Fibroblast of lung (primary cell): Measurements from ENCODE around the gene ZBTB16. TPM values are rescaled to one million over a fixed set of nuclear protein-coding genes. Genes with fewer than 3 reads are reported as not detected.

Source experiments
- DNase-seq, 2 donors: peaks; one replicate each; pipeline versions ENCODE4 v3.0.0 to v3.0.0-alpha.2; 2010; ENCODE audit warnings: low read depth in 2 of 2
- H2AFZ ChIP-seq: 2 replicates; pipeline ENCODE4 v1.5.1; 2012; ENCODE audit warnings: low read length, control low read depth, inconsistent platforms
- H3K27ac ChIP-seq: 2 replicates; pipeline ENCODE4 v1.5.1; 2011; ENCODE audit warnings: low read length, control low read depth; ENCODE audit not compliant: insufficient read depth
- H3K27me3 ChIP-seq: 2 replicates; pipeline ENCODE4 v1.5.1; 2011; ENCODE audit warnings: mild to moderate bottlenecking, low read length; ENCODE audit not compliant: control insufficient read depth, insufficient read depth
- H3K36me3 ChIP-seq: 2 replicates; pipeline ENCODE4 v1.5.1; 2011; ENCODE audit warnings: low read length; ENCODE audit not compliant: control insufficient read depth, insufficient read depth
- H3K4me1 ChIP-seq: 2 replicates; pipeline ENCODE4 v1.5.1; 2011; ENCODE audit warnings: low read length; ENCODE audit not compliant: control insufficient read depth, insufficient read depth; ENCODE audit errors: extremely low read depth
- H3K4me2 ChIP-seq: 2 replicates; pipeline ENCODE4 v1.5.1; 2011; ENCODE audit warnings: low read length, control low read depth; ENCODE audit not compliant: insufficient read depth; ENCODE audit errors: extremely low read depth
- H3K4me3 ChIP-seq, 4 experiments: fragments of 200-600 bp in 1 of 4; sonication (generic) in 1 of 4; replicated peaks in 1 of 4; 2 replicates each; pipeline ENCODE4 v1.5.1; 2011 to 2016; ENCODE audit warnings: low read length in 4 of 4, low read depth in 3 of 4, mild to moderate bottlenecking in 3 of 4, control low read depth in 2 of 4, inconsistent platforms in 1 of 4, mixed read lengths in 1 of 4; ENCODE audit not compliant: insufficient read depth in 1 of 4; ENCODE audit errors: control extremely low read depth in 1 of 4
- H3K79me2 ChIP-seq: 2 replicates; pipeline ENCODE4 v1.5.1; 2012; ENCODE audit warnings: mild to moderate bottlenecking, low read length, inconsistent platforms; ENCODE audit not compliant: control insufficient read depth, insufficient read depth
- H3K9ac ChIP-seq: 2 replicates; pipeline ENCODE4 v1.5.1; 2011; ENCODE audit warnings: mild to moderate bottlenecking, low read length, control low read depth; ENCODE audit not compliant: insufficient read depth
- H3K9me3 ChIP-seq: 2 replicates; pipeline ENCODE4 v1.5.1; 2012; ENCODE audit warnings: low read depth, low read length; ENCODE audit not compliant: control insufficient read depth, insufficient read depth
- H4K20me1 ChIP-seq: 2 replicates; pipeline ENCODE4 v1.5.1; 2011; ENCODE audit warnings: low read length; ENCODE audit not compliant: control insufficient read depth, insufficient read depth; ENCODE audit errors: extremely low read depth
- EZH2 ChIP-seq: IDR thresholded peaks from 2 replicates; pipeline ENCODE4 v1.5.1; 2012; ENCODE audit warnings: low read length, control low read depth, mild to moderate bottlenecking; ENCODE audit errors: missing control alignments
- polyA plus RNA-seq, 2 donors: library from polyadenylated mRNA; depleted of rRNA in 1 of 2; stranded (reverse) in 1 of 2; unstranded in 1 of 2; fragments of >200 nt; gene quantifications; 2 replicates each; pipeline ENCODE4 v1.2.1, GENCODE V29; 2011 to 2012; ENCODE audit warnings: missing spikeins in 1 of 2
- total RNA-seq: library from RNA; depleted of rRNA; stranded (reverse); fragments of >200 nt; gene quantifications from 2 replicates; pipeline ENCODE4 v1.2.1, GENCODE V29; 2014
- TF ChIP-seq, protein P1 (sequence below), 2 donors: IDR thresholded peaks in 1 of 2; conservative IDR thresholded peaks in 1 of 2; 1 replicate in 1 of 2; 2 replicates in 1 of 2; pipeline ENCODE4 v1.5.1; 2011 to 2012; ENCODE audit warnings: low read length in 2 of 2, control low read depth in 1 of 2, inconsistent platforms in 1 of 2, low read depth in 1 of 2, mild to moderate bottlenecking in 1 of 2

ZBTB16 gene
- total and polyA plus RNA-seq, 2 donors (not counting 1 experiment from before 2014, with no cell fraction given), result not detected

DNA sequence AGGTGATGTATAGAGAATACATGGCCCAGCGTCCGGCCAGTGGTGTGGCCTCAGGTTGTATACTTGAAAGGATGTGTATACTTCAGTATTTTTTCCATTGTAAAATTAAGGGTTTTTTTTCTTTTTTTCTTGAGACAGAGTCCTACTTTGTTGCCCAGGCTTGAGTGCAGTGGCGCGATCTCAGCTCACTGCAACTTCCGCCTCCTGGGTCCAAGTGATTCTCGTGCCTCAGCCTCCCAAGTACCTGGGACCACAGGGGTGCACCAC lies 15.8 kb downstream of the ZBTB16 start:
- TF ChIP-seq EZH2, result no peak
- TF ChIP-seq, protein P1, sequence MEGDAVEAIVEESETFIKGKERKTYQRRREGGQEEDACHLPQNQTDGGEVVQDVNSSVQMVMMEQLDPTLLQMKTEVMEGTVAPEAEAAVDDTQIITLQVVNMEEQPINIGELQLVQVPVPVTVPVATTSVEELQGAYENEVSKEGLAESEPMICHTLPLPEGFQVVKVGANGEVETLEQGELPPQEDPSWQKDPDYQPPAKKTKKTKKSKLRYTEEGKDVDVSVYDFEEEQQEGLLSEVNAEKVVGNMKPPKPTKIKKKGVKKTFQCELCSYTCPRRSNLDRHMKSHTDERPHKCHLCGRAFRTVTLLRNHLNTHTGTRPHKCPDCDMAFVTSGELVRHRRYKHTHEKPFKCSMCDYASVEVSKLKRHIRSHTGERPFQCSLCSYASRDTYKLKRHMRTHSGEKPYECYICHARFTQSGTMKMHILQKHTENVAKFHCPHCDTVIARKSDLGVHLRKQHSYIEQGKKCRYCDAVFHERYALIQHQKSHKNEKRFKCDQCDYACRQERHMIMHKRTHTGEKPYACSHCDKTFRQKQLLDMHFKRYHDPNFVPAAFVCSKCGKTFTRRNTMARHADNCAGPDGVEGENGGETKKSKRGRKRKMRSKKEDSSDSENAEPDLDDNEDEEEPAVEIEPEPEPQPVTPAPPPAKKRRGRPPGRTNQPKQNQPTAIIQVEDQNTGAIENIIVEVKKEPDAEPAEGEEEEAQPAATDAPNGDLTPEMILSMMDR (conservative IDR thresholded peaks at IDR 0.05 in 1 of 2, IDR thresholded peaks at IDR 0.05 in 1 of 2; ENCODE audit: low read depth in 1 of 2, low read length in 2 of 2), result no peak
- peaks cover 2% of the 10 kb centered on the region for H3K27me3 ChIP-seq
- H3K4me3 ChIP-seq, result no peak overlapping the region
- H3K79me2 ChIP-seq, result no peaks in the 10 kb centered on the region
- H3K36me3 ChIP-seq, result no peaks in the 10 kb centered on the region
- no peaks in the 10 kb centered on the region for H4K20me1 ChIP-seq
- H3K9ac ChIP-seq, result no peak overlapping the region
- H3K4me2 ChIP-seq, result no peak overlapping the region
- no peaks in the 10 kb centered on the region for H3K4me1 ChIP-seq
- H2AFZ ChIP-seq, result no peak overlapping the region
- H3K27ac ChIP-seq, result no peak overlapping the region
- no peaks in the 10 kb centered on the region for H3K9me3 ChIP-seq
- DNase-seq, result no peak

DNA sequence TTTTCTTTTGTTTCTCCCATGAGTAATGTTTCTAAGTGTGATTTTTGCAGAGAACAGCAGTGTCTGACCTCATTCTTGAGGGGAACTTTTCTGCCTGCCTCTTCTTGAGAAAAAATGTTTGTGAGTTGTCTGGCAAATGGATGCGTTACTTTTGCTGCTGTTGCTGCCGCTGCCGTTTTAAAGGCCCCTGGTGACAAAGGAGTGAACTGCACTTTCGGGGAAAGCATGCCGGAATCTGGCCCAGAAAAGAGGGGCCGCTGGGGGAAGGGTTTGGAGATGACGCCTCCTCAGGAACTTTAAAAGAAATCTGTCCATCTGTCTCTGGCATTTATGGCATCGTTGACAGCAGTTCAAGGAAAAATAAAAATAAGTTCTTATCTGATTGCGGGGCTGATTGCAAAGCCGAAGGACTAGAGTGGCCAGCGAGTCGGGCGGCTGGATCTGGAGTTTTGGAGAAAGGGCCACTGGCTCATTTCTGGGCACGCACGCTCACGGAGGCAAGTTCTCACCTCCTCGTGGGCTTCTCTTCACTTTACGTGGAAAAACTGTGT lies 16.5 kb downstream of the ZBTB16 start:
- Histone ChIP-seq H3K4me3 (peak overlapping the region in 1 of 4 experiments; percentile 26), H3K27ac (no peak overlapping the region), H3K4me2 (no peak overlapping the region), H3K4me1 (no peaks in the 10 kb centered on the region), H4K20me1 (no peaks in the 10 kb centered on the region), H3K9ac (no peak overlapping the region), H3K79me2 (no peaks in the 10 kb centered on the region), H3K27me3 (peaks cover 2% of the 10 kb centered on the region), H3K36me3 (no peaks in the 10 kb centered on the region), H3K9me3 (no peaks in the 10 kb centered on the region), H2AFZ (no peak overlapping the region)
- peak; percentile 12 to 83 for DNase-seq
- no peak for TF ChIP-seq EZH2
- TF ChIP-seq, protein P1 (conservative IDR thresholded peaks at IDR 0.05 in 1 of 2, IDR thresholded peaks at IDR 0.05 in 1 of 2; ENCODE audit: low read depth in 1 of 2, low read length in 2 of 2), result peak; percentile 56 to 76

DNA sequence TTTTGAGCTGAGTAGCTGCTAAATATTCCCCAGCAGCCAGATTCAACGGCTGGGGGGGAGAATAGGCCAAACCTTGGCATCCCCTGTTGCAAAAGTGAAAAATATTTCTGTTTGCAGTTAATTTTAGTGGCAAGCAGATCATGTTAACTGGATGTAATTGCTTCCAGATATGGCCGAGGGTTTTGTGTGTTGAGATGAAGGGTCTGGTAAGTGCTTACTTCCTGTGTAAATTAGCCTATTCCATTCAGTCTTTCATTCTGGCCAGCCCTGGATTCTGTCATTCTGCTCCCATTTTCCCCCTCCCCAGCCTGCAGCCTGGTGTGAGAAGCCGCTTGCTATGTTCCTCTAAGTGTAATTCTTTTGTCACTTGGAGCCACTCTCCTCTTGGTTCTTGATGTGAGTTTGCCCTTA lies 17.4 kb downstream of the ZBTB16 start:
- Histone ChIP-seq H3K27ac (no peak overlapping the region), H3K36me3 (no peaks in the 10 kb centered on the region), H4K20me1 (no peaks in the 10 kb centered on the region), H3K79me2 (no peaks in the 10 kb centered on the region), H2AFZ (no peak overlapping the region), H3K4me3 (no peak overlapping the region), H3K9me3 (no peaks in the 10 kb centered on the region), H3K4me2 (no peak overlapping the region), H3K9ac (no peak overlapping the region), H3K27me3 (peaks cover 2% of the 10 kb centered on the region), H3K4me1 (no peaks in the 10 kb centered on the region)
- TF ChIP-seq EZH2, result no peak
- TF ChIP-seq, protein P1 (conservative IDR thresholded peaks at IDR 0.05 in 1 of 2, IDR thresholded peaks at IDR 0.05 in 1 of 2; ENCODE audit: low read depth in 1 of 2, low read length in 2 of 2), result no peak
- DNase-seq, result no peak
